Sigmoid colon (tissue), 7 donors: ENCODE measurements around the gene PTPN21. TPM values are rescaled to one million over a fixed set of nuclear protein-coding genes. Genes with fewer than 3 reads are reported as not detected.
A peak's percentile ranks its signal among the peaks of the same experiment; 100 is the strongest.

Source experiments
- DNase-seq: peaks from one replicate; pipeline ENCODE4 v3.0.0-alpha.2; 2019
- H3K27ac ChIP-seq, 4 donors: fragments of 200-600 bp; sonication (generic); one replicate each; pipeline ENCODE4 v1.5.1; 2016 to 2019; ENCODE audit warnings: mild to moderate bottlenecking in 1 of 4
- H3K27me3 ChIP-seq, 3 donors: fragments of 200-600 bp; sonication (generic); one replicate each; pipeline ENCODE4 v1.5.1; 2019; ENCODE audit warnings: mild to moderate bottlenecking in 1 of 3
- H3K36me3 ChIP-seq, 4 donors: fragments of 200-600 bp; sonication (generic); one replicate each; pipeline ENCODE4 v1.5.1; 2016 to 2019
- H3K4me1 ChIP-seq, 4 donors: fragments of 200-600 bp; sonication (generic); one replicate each; pipeline ENCODE4 v1.5.1; 2017 to 2019
- H3K4me3 ChIP-seq, 4 donors: fragments of 200-600 bp; sonication (generic); one replicate each; pipeline ENCODE4 v1.5.1; 2017 to 2019; ENCODE audit warnings: mild to moderate bottlenecking in 2 of 4, moderate library complexity in 1 of 4
- H3K9me3 ChIP-seq, 4 donors: fragments of 200-600 bp in 3 of 4; sonication (generic) in 3 of 4; one replicate each; pipeline versions ENCODE4 v1.5.1 to v1.6.1; 2013 to 2019
- EP300 ChIP-seq, 4 donors: sonication (generic); formaldehyde crosslinking; IDR thresholded peaks; one replicate each; pipeline ENCODE4 v1.6.1; 2017; ENCODE audit warnings: antibody characterized with exemption in 4 of 4
- POLR2A ChIP-seq, 2 donors: fragments of 450-650 bp; IDR thresholded peaks; one replicate each; pipeline ENCODE4 v1.6.1; 2016; ENCODE audit warnings: antibody characterized with exemption in 2 of 2, mild to moderate bottlenecking in 2 of 2, moderate library complexity in 2 of 2
- POLR2AphosphoS5 ChIP-seq, 4 donors: sonication (generic); formaldehyde crosslinking; IDR thresholded peaks; one replicate each; pipeline ENCODE4 v1.6.1; 2017; ENCODE audit warnings: antibody characterized with exemption in 4 of 4
- WGBS, 2 donors: extraction: QIAGEN DNeasy Blood & Tissue Kit; methylation state at CpG; one replicate each; pipeline ENCODE4 v1.1.7; 2013; 5-methylcytosine and 5-hydroxymethylcytosine counted together
- intact Hi-C: fragments of 100-400 bp; cut with DNase I; formaldehyde crosslinking; loops from one replicate; pipeline ENCODE4 v1.15.1; 2023
- polyA plus RNA-seq, 3 donors: library from polyadenylated mRNA; stranded (reverse); fragments of 200-250 nt; gene quantifications; one replicate each; pipeline ENCODE4 v1.2.3, GENCODE V29; 2013
- total RNA-seq, 4 donors: library from RNA; depleted of rRNA; stranded (reverse); fragments of >200 nt; gene quantifications; one replicate each; pipeline ENCODE4 v1.1.0, GENCODE V29; 2016
- TF ChIP-seq, protein P1 (sequence below), 4 experiments: fragments of 450-650 bp in 3 of 4; fragments of 200-600 bp in 1 of 4; IDR thresholded peaks; one replicate each; pipeline ENCODE4 v1.5.1; 2016 to 2019; ENCODE audit warnings: antibody characterized with exemption in 4 of 4, mild to moderate bottlenecking in 3 of 4, moderate library complexity in 2 of 4
- donor health status: healthy with polysubstance abuse.
- donor health status: Bipolar disorder and iron deficiency.
- donor health status: healthy.

The PTPN21 gene
- total and polyA plus RNA-seq, 7 donors = 7.3 to 29.1 (median 13.7) TPM

DNA sequence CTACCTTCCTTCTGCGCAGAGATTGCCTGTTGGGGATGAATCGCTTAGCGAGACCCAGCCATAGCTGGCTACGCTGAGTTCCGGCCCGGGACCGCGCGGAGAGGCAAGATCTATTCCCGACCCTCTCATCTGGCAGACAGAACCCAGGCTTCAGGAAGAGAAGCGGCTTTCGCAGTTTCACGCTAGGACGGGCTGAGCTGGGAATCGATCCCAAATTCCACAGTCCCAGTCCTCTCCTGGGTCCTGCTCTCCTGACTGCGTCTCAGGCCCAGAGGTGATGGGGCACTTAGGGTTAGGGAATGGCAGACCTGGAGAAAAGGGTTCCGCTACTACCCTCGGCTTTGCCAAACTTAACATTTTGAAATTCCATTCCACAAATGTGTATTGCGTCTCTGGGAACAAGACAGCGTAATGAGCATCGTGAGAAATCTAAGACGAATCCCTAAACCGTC lies 2.8 kb downstream of the PTPN21 start:
- H3K36me3 ChIP-seq = peaks cover 0 to 30% (median 3%) of the 10 kb centered on the region in 4 donors
- TF ChIP-seq, protein P1, sequence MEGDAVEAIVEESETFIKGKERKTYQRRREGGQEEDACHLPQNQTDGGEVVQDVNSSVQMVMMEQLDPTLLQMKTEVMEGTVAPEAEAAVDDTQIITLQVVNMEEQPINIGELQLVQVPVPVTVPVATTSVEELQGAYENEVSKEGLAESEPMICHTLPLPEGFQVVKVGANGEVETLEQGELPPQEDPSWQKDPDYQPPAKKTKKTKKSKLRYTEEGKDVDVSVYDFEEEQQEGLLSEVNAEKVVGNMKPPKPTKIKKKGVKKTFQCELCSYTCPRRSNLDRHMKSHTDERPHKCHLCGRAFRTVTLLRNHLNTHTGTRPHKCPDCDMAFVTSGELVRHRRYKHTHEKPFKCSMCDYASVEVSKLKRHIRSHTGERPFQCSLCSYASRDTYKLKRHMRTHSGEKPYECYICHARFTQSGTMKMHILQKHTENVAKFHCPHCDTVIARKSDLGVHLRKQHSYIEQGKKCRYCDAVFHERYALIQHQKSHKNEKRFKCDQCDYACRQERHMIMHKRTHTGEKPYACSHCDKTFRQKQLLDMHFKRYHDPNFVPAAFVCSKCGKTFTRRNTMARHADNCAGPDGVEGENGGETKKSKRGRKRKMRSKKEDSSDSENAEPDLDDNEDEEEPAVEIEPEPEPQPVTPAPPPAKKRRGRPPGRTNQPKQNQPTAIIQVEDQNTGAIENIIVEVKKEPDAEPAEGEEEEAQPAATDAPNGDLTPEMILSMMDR (IDR thresholded peaks at IDR 0.05) = no peak
- TF ChIP-seq POLR2A (IDR thresholded peaks at IDR 0.05) (no peak), EP300 (IDR thresholded peaks at IDR 0.05) (no peak), POLR2AphosphoS5 (IDR thresholded peaks at IDR 0.05) (no peak)
- no peaks in the 10 kb centered on the region for H3K27me3 ChIP-seq
- intact Hi-C loops = loop anchor here (1.0 to 10.0 kb wide), 4 partner anchors 60 to 560 kb away; partner anchors contain the start of genes GALC, SPATA7 and TTC8
- peak overlapping the region; percentile 56 to 75 (median 61) for H3K4me3 ChIP-seq
- H3K9me3 ChIP-seq = no peaks in the 10 kb centered on the region
- DNase-seq = peak; percentile 69
- H3K27ac ChIP-seq = peak overlapping the region; percentile 73 to 90 (median 83)
- H3K4me1 ChIP-seq = peaks cover 0 to 45% (median 34%) of the 10 kb centered on the region in 4 donors
- 12 to 16% methylated on average over 23 of the region's 23 CpGs for WGBS, 2 donors

DNA sequence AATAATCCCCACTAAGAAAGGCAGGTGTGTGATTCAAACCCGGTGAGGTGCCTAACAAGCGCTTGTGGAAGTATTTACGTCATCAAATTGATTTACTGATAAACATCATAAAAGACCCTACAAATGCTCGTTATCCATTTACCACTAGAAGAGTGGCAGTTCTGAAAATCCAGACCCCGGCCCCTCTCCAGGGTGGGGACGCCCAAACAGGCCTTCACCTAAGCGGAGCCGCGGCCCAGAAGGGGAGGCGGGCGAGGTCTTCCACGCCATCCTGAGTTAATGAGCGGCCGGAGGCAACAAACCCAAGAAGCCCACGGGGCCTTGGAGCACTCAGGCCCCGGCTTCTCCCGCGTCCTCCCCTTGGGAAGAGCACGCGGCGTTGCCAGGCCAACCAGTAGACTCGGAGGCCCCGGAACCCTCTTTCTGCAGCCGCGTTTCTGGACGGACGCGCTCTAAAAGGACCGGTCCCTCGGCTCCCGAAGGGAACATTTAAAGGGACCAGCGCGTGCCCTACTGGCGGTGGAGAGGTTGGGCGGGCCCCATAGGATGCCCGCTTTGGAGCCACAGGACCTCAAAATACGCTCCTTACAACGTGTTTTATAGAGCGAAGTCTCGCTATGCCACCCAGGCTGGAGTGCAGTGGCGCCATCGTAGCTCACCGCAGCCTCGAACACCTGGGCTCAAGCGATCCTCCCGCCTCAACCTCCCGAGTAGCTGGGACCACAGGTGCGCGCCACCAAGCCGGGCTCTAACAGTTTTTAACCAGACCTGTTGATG lies 3.5 kb downstream of the PTPN21 start:
- WGBS, 2 donors = 6 to 14% methylated on average over 50 of the region's 50 CpGs
- Histone ChIP-seq H3K9me3 (no peaks in the 10 kb centered on the region), H3K4me1 (peaks cover 0 to 45% (median 34%) of the 10 kb centered on the region in 4 donors), H3K27ac (peak overlapping the region; percentile 73 to 90 (median 83)), H3K27me3 (no peaks in the 10 kb centered on the region), H3K4me3 (peak overlapping the region; percentile 56 to 75 (median 61)), H3K36me3 (peaks cover 0 to 37% (median 3%) of the 10 kb centered on the region in 4 donors)
- DNase-seq = peak; percentile 91
- intact Hi-C loops = loop anchor here (1.0 to 10.0 kb wide), 4 partner anchors 59 to 559 kb away; partner anchors contain the start of genes GALC, SPATA7 and TTC8
- TF ChIP-seq, protein P1 (IDR thresholded peaks at IDR 0.05) = peak in 2 of 4 experiments; percentile 24 to 48
- TF ChIP-seq POLR2A (IDR thresholded peaks at IDR 0.05) = peak; percentile 49 to 56
- peak; percentile 76 to 89 (median 82) for TF ChIP-seq POLR2AphosphoS5 (IDR thresholded peaks at IDR 0.05)
- TF ChIP-seq EP300 (IDR thresholded peaks at IDR 0.05) = no peak

DNA sequence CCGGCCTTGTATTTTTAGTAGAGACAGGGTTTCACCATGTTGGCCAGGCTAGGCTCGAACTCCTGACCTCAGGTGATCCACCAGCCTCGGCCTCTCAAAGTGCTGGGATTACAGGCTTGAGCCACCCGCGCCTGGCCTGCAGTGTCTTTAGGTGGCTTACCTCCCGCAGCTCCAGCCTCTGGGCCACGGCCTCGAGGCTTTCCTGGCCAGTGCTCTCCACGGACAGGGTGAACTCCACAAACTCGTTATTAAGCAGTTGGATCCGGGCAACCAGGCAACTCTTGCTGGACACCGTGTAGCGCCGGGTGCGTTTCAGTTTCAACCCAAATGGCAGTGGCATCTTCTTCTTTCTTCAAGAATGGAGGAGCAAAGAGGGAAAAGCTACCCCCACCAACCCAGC lies 4.7 kb downstream of the PTPN21 start:
- intact Hi-C loops = loop anchor here (5.0 to 10.0 kb wide), 3 partner anchors 165 to 558 kb away; partner anchors contain the start of genes GALC, SPATA7 and TTC8
- 92 to 97% methylated on average over 15 of the region's 15 CpGs for WGBS, 2 donors
- TF ChIP-seq POLR2A (IDR thresholded peaks at IDR 0.05) = no peak
- TF ChIP-seq POLR2AphosphoS5 (IDR thresholded peaks at IDR 0.05) = no peak
- TF ChIP-seq, protein P1 (IDR thresholded peaks at IDR 0.05) = no peak
- no peak for TF ChIP-seq EP300 (IDR thresholded peaks at IDR 0.05)
- H3K27ac ChIP-seq = no peak overlapping the region
- H3K36me3 ChIP-seq = peaks cover 0 to 48% (median 3%) of the 10 kb centered on the region in 4 donors
- H3K4me1 ChIP-seq = peaks cover 0 to 40% (median 30%) of the 10 kb centered on the region in 4 donors
- peak; percentile 56 for DNase-seq
- no peaks in the 10 kb centered on the region for H3K9me3 ChIP-seq
- no peak overlapping the region for H3K4me3 ChIP-seq
- H3K27me3 ChIP-seq = no peaks in the 10 kb centered on the region

DNA sequence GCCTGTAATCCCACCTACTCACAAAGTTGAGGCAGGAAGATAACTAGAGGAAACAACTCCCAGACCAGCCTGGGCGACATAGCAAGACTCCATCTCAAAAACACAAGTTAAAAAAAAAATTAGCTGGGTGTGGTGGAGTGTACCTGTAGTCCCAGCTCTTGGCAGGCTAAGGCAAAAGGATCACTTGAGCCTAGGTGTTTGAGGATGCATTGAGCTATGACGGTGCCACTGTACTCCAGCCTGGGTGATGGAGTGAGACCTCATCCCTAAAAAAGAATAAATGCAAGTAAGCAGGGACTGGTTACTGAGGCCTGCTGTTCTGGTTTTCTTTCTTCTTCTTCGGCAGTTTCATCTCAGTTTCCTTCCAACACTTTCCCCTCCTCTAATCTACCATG lies 7.4 kb downstream of the PTPN21 start:
- 47 to 81% methylated on average over 3 of the region's 3 CpGs for WGBS, 2 donors
- TF ChIP-seq, protein P1 (IDR thresholded peaks at IDR 0.05) = no peak
- TF ChIP-seq EP300 (IDR thresholded peaks at IDR 0.05) = no peak
- no peak for TF ChIP-seq POLR2AphosphoS5 (IDR thresholded peaks at IDR 0.05)
- TF ChIP-seq POLR2A (IDR thresholded peaks at IDR 0.05) = no peak
- Histone ChIP-seq H3K27me3 (no peaks in the 10 kb centered on the region), H3K4me3 (no peak overlapping the region), H3K27ac (no peak overlapping the region), H3K4me1 (peaks cover 0 to 33% (median 20%) of the 10 kb centered on the region in 4 donors), H3K36me3 (peaks cover 0 to 53% (median 3%) of the 10 kb centered on the region in 4 donors), H3K9me3 (no peaks in the 10 kb centered on the region)
- no peak for DNase-seq
- intact Hi-C loops = no loop called here
